GM18526 (cell line): ENCODE data around the gene EMC9.

Experiments
- POLR2A ChIP-seq: IDR thresholded peaks from 3 replicates; pipeline ENCODE4 v1.6.1; 2011; ENCODE audit not compliant: insufficient read length; ENCODE audit errors: extremely low read depth

The EMC9 gene

GRCh38 chr14:24160850-24161804 lies 19.7 kb upstream of the EMC9 start, which contains the start of gene IRF9:
TSS of gene IRF9 (plus strand) at chr14:24161265. CDS start at chr14:24162145, 880 bp downstream.
- peak; percentile 86 for TF ChIP-seq POLR2A

- TF ChIP-seq POLR2A = no peak
Measured at GRCh38 chr14:24160499-24160849, 19.1 kb upstream of the EMC9 start.

DNA sequence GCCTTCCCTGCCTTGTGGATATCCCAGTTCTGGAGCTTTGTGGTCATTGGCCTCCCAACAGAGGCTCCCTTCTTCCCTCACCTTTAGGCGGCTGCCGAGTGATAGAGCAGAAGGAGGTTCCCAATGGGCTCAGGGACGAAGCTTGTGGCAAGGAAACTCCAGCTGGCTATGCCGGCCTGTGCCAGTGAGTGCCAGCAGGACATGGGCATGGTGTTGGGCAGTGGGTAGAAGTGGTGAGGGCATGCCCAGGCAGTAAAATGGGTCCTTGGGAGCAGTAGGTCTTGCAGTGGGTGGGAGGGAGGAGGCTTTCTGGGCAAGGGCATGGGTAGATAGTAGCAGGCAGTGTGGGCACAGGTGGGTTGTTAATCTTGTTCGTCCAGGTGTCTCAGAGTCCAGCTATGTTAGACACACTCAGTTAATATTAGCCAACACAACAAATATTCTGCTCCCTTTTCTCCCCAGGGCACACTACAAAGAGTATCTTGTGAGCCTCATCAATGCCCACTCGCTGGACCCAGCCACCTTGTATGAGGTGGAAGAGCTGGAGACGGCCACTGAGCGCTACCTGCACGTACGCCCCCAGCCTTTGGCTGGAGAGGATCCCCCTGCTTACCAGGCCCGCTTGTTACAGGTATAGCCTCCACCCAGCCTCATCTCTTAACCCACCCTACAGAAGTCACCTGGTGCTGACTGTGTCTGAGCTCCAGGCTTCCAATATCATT lies 18.5 kb upstream of the EMC9 start:
- no peak for TF ChIP-seq POLR2A

DNA sequence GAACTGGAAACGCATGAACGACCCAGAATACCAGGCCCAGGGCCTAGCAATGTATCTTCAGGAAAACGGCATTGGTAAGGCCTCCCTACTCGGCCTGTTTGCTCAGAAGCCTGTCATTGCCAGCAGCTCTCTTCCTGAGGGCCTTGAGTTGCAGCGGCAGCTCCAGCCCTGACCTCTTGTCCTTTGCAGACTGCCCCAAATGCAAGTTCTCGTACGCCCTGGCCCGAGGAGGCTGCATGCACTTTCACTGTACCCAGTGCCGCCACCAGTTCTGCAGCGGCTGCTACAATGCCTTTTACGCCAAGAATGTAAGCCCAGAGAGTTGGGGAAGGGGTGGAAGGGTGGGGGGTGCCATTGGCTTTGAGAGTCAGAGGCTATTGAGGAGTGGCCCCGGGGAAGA lies 15.9 kb upstream of the EMC9 start:
- TF ChIP-seq POLR2A = no peak

- TF ChIP-seq POLR2A = no peak
Measured at GRCh38 chr14:24156840-24157239, 15.4 kb upstream of the EMC9 start.

- TF ChIP-seq POLR2A = no peak
Measured at GRCh38 chr14:24155100-24155499, 13.7 kb upstream of the EMC9 start.

DNA sequence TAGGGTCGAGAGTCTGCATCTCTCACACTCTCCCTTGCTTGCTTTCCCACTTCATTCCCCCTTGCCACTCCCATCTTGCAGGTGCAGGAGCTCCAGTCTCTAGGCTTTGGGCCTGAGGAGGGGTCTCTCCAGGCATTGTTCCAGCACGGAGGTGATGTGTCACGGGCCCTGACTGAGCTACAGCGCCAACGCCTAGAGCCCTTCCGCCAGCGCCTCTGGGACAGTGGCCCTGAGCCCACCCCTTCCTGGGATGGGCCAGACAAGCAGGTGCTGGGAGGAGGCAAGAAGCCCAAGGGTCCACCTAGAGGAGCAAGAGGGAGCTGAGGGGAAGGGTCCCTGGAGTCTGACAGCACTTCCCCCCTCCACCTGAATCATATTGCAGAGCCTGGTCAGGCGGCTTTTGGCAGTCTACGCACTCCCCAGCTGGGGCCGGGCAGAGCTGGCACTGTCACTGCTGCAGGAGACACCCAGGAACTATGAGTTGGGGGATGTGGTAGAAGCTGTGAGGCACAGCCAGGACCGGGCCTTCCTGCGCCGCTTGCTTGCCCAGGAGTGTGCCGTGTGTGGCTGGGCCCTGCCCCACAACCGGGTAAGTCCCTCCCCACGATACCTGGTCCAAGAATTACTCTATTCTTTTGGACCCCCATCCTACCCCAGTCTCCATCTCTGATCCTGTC lies 10.2 kb upstream of the EMC9 start:
- no peak for TF ChIP-seq POLR2A

DNA sequence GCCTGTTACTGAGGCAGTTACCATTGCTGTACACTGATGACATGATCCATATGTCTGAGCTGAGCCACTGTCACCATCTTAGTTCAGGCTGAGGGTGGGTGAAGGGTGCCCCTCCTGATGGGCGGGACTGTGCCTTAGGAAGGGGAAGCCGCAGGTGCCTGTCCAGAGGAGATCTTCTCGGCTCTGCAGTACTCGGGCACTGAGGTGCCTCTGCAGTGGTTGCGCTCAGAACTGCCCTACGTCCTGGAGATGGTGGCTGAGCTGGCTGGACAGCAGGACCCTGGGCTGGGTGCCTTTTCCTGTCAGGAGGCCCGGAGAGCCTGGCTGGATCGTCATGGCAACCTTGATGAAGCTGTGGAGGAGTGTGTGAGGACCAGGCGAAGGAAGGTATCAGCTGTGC lies 9.6 kb upstream of the EMC9 start:
- no peak for TF ChIP-seq POLR2A

GRCh38 chr14:24150567-24150966 lies 9.2 kb upstream of the EMC9 start:
- TF ChIP-seq POLR2A = no peak

GRCh38 chr14:24150061-24150460 lies 8.7 kb upstream of the EMC9 start:
- no peak for TF ChIP-seq POLR2A

GRCh38 chr14:24149302-24149969 lies 8.0 kb upstream of the EMC9 start:
- no peak for TF ChIP-seq POLR2A

DNA sequence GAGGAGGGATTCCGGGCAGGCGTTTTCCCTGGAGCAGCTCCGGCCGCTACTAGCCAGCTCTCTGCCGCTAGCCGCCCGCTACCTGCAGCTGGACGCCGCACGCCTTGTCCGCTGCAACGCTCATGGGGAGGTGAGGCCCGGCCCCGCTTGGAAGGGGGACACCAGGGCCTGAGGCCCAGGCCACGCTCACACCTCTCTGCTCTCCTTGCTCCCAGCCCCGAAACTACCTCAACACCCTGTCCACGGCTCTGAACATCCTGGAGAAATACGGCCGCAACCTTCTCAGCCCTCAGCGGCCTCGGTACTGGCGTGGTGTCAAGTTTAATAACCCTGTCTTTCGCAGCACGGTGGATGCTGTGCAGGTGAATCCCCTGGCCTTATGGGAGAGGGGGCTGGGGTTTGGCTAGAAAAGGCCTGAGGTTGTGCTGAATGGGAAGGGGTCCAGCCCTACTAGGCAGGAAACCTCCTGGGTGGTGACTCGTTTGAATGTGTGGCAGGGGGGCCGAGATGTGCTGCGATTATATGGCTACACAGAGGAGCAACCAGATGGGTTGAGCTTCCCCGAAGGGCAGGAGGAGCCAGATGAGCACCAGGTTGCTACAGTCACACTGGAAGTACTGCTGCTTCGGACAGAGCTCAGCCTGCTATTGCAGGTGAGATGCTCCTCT lies 6.5 kb upstream of the EMC9 start:
- no peak for TF ChIP-seq POLR2A

GRCh38 chr14:24146978-24147760 lies 5.8 kb upstream of the EMC9 start, which contains the start of gene RNF31:
TSS of gene RNF31 (plus strand) at chr14:24147498. CDS start at chr14:24147699, 201 bp downstream.
- peak; percentile 72 for TF ChIP-seq POLR2A
